Measurements from ENCODE around the gene UNC5A.
A peak's percentile ranks its signal among the peaks of the same experiment; 100 is the strongest.

The UNC5A gene

GRCh38 chr5:176799488-176799887 is 10.9 kb upstream of the UNC5A start:
- DNase-seq (ENCODE audit: low read depth in 2 of 3, low spot score in 1 of 3): no peak

- DNase-seq (ENCODE audit: low read depth in 2 of 3, low spot score in 1 of 3): no peak
These were observed 10.3 kb upstream of the UNC5A start for GRCh38 chr5:176800024-176800423.

DNA sequence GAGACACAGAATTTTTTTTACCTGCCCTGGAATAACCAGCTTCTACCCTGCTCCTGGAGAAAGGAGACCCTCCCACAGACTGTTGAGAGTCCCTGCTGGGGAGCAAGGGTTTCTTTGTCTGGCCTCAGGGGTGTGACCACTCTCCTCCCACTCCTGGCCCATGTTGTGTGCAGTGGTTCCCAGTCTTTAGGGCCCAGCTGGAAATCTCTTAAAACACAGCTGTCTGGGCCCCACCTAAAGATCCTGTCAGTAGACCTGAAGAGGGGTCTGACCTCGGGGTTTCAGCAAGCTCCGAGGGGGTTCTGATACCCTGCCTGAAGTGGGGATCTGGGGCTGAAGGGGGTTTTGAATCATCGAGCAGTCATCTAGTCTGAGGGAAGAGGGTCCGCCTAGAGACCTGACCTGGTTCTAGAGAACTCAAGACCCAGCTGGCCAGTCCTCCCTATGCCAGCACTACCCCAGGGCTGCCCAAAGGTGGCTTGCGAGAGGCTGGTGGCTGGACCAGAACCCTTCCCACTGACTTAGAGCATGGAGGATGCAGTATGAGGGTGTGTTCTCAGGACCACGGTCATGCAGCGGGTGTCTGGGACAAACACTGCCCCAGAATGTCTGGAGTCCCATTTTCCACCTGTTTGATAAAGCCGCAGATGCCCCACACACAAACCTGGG is 8.1 kb upstream of the UNC5A start:
- no peak for DNase-seq (ENCODE audit: low read depth in 2 of 3, low spot score in 1 of 3)

- DNase-seq (ENCODE audit: low read depth in 2 of 3, low spot score in 1 of 3): no peak
These were observed 7.1 kb upstream of the UNC5A start for GRCh38 chr5:176803068-176803942.

DNA sequence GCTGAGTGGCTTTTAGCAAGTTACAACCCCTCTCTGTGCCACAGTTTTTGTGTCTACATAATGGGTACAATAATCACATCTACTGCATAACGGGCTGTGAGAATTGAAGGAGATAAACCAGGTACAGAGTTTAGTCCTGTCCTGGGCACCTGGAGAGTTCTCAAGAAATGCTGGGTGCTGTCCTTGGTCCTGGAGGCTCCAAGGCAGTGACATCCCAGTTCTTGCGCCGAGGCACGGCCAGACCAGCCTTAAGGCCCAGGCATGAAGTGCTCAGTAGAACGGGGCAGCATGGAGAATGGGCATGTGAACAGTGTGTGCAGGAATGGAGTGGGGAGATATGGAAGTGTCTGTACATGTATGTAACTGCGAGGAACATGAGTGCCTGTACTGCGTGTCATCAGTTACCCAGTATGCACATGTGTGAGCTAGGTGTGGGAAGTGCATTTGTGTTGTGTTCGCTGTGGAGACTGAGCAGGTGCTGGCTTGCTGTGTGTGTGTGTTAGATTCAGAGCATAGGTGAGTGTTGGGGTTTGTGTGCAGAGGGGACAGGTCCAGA is 6.3 kb upstream of the UNC5A start:
- no peak for DNase-seq (ENCODE audit: low read depth in 2 of 3, low spot score in 1 of 3)

DNA sequence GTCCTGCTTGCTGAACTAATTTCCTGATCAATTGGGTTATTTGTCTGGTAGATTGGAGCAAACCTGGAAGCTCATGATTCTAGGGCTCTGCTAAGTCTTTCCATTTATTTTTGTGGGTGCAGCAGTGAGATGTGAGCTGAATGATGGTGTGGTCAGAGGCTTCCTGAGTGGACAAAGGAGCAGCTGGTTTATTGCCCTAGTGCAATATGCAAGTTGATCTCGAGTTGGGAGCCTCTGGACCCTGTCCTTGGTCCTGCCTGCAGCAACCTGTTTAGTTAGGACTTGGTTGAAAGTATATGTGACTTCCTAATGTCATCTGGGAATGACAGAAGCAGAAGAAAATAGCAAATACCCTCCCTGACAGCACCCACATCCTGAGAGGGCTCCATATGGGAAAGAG is 4.2 kb upstream of the UNC5A start:
- no peak for DNase-seq (ENCODE audit: low read depth in 2 of 3, low spot score in 1 of 3)

- no peak for DNase-seq (ENCODE audit: low read depth in 2 of 3, low spot score in 1 of 3)
These were observed 747 bp upstream of the UNC5A start for GRCh38 chr5:176809544-176810080.

- no peak for DNase-seq (ENCODE audit: low read depth in 2 of 3, low spot score in 1 of 3)
These were observed 535 bp downstream of the UNC5A start for GRCh38 chr5:176810687-176811501.

DNA sequence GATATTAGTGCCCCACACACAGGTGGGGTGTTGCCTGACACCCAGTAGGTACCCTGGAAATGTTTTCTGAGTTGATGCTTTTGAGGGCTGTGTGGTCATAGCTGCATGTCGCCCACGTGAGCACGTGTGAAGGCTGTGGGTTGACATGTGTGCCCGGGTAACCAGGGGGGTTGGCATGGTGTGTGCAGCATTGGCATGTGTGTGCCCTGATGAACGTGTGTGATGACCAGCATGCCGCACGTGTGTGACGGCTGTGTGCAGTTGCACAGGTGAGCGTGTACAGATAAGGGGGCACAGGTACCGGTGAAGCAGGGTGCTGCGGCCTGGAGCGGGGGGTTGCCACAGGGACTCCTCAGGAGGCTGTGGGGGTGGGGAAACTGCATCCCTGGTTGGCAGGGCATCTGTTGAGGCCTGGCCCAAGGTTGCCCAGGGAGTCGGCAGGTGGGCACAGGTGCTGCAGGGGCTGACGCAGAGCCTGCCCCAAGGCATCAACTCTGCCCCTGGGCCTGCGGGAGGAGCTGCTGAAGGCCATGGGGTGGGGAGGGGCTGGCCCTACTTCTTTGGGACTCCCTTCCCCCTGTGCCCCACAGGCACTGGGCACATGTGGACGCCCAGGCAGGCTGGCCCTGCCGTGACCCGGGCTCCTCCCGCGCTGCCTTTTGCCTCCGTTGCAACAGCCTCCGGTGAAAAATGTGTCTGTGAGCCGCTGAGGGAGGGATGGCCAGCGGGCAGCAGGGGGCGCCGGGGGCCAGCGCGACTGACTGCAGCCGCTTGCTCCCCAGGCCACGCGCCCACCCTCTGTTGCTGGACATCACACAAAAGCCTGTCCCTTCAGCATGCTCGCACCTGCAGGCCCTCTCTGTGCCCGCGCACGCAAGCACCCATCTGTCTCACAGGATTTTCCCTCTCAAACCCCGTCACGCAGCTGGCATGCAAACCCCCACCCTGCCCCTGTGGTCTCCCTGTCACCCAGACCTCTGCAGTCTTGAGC is 2.2 kb downstream of the UNC5A start:
- DNase-seq (ENCODE audit: low read depth in 2 of 3, low spot score in 1 of 3): no peak

- no peak for DNase-seq (ENCODE audit: low read depth in 2 of 3, low spot score in 1 of 3)
These were observed 3.4 kb downstream of the UNC5A start for GRCh38 chr5:176813587-176814312.

GRCh38 chr5:176814313-176814685 is 3.9 kb downstream of the UNC5A start:
- no peak for DNase-seq (ENCODE audit: low read depth in 2 of 3, low spot score in 1 of 3)

DNA sequence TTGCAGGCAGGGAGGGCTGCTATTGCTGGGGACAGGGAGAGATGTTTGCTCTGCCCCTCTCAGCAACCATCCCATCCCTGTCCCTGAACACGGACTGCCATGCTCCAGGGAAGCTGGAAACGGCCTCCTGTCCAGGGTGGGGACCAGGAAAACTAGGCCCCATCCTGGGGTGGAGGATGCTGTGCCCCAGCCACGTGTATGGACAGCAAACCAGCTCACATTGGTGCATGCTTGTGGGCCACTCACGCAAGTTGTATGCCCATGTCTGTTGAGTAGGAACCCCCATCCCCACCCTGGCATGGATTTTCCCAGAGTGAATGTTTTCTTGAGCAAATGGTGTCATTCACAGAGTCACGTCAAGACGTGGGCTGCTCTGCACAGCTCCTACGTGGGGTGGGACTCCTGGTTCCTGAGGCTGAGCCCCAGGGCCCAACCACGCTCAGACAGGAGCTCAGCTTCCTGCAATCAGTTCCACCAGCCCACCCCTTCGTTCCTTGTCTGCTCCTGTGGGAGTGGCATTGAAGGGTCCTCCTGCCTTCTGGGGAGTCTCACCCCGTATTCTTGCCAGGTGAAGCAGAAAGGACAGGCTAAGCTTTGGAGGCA is 4.6 kb downstream of the UNC5A start:
- no peak for DNase-seq (ENCODE audit: low read depth in 2 of 3, low spot score in 1 of 3)

DNA sequence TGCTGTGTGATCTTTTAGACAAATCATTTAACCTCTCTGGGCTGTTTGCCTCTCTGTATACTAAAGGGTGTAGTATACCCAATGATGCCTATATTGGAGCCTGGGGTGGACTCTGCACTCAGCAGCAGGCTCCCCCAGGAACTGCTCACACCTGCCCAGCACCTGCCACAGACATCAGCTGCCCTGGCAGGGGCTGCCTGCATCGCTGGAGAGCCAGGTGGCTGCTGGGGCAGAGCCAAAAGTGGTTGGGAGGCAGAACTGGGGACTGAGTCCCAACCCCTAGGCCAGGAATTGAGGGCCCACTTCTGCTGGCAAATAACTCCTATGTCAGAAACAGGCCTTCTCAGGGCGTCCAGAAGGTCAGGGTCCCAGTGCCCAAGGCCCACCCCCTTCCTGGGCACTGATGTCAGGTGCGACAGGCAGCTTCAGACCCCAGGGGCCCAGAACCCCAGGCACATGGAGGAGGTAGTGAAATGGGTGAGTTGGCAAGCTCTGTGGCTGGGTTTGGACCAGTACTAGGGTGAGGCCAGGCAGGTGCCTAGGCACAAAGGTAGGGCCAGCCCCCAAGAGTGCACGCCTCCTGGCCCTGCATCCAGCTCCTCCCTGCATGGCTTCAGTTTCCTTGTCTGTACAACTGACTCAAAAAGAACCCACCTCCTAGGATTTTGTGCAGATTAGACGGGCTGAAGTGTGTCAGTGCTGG is 5.8 kb downstream of the UNC5A start:
- DNase-seq (ENCODE audit: low read depth in 2 of 3, low spot score in 1 of 3): no peak

DNA sequence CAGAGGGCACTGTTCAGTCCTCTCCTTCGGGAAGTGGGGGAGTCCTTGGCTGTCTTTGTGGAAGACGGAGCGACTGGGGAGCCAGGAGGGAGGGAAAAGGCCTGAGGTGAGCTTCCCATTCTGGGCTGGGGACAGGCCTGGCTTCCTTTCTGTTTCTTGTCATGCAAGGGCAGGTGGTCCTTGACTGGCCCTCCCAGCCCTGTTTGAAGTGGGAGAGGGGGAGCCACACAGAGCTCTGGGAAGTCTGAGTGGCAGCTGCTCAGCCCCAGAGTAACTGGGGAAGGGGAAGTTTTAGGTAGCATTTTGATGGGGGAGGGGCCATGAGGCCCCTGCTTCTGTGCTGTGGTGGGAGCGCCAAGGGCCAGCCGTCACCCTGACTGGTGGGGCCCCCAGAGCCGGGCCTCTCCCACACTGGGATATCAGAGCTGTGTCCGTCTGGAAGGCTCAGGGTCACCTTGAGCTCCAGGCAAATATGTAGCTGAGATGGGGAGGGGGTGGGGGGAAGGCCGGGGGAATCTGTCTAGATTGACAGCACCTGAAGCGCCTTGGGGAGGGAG is 6.5 kb downstream of the UNC5A start:
- DNase-seq (ENCODE audit: low read depth in 2 of 3, low spot score in 1 of 3): no peak

- no peak for DNase-seq (ENCODE audit: low read depth in 2 of 3, low spot score in 1 of 3)
These were observed 7.0 kb downstream of the UNC5A start for GRCh38 chr5:176817369-176817840.

- DNase-seq (ENCODE audit: low read depth in 2 of 3, low spot score in 1 of 3): peak in 1 of 3 donors; percentile 22
These were observed 7.5 kb downstream of the UNC5A start for GRCh38 chr5:176817841-176818377.

DNA sequence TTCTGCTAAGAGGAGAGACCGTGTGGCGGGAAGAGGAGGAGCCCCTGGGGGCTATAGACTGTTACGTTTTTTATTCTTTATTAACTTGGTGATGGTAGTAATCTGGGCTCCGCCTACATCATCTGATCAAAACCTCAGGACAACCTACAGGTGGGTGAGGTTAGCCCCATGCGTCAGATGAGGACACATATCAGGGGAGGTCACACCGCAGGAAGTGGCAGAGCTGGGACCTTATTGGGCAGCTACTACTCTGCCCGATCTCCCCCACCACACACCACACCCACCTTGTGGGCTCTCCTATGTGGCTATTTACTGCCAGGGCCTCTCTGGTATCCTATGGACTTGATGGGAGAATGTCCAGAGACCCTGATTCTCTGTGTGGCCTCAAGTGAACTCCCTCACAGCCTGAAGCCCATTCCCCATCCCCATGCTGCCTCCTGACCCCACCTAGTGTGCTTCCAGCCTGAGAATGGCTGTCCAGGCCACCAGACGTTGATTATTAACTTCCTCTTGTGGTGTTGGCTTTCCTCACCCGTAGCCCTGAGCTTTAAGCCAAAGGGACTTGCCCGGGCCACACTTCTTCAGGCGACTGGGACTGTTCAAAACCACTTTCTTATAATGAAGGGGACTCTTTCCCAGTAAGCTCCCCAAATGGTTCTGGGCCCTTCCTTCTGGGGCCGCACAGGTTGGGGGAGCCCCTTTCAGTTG is 8.2 kb downstream of the UNC5A start:
- no peak for DNase-seq (ENCODE audit: low read depth in 2 of 3, low spot score in 1 of 3)

Measured in stimulated activated CD4-positive, alpha-beta T cell treated with anti-CD3 and anti-CD28 coated beads, Interleukin-12 subunit alpha, Interleukin-12 subunit beta, amount 100 ng/mL, for 48 hours (primary cell).